ENCODE results near the gene ADGRG6.

DNA sequence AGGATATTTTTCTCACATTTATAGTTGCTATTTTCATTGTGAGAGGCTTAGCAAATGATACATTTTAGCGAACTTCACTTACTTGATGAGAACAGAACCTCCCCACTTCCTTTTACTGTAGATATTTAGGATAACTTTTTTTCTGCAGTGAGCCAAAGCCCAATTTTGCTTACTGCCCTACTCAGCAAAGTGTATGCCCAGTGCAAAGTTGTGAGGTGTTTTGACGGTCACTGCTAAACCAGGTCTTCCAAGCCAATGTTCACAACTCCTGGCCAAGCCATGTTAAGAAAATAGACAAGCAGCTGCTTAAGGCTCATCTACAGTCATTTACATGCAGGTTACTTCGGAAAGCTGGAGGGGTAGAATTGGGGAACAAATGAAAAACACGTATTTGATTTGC, 144.8 kb downstream of the ADGRG6 start:
- TF ChIP-seq, protein P1, sequence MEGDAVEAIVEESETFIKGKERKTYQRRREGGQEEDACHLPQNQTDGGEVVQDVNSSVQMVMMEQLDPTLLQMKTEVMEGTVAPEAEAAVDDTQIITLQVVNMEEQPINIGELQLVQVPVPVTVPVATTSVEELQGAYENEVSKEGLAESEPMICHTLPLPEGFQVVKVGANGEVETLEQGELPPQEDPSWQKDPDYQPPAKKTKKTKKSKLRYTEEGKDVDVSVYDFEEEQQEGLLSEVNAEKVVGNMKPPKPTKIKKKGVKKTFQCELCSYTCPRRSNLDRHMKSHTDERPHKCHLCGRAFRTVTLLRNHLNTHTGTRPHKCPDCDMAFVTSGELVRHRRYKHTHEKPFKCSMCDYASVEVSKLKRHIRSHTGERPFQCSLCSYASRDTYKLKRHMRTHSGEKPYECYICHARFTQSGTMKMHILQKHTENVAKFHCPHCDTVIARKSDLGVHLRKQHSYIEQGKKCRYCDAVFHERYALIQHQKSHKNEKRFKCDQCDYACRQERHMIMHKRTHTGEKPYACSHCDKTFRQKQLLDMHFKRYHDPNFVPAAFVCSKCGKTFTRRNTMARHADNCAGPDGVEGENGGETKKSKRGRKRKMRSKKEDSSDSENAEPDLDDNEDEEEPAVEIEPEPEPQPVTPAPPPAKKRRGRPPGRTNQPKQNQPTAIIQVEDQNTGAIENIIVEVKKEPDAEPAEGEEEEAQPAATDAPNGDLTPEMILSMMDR (IDR thresholded peaks at IDR 0.05; ENCODE audit: low read length): no peak
- no peak for TF ChIP-seq EZH2 (optimal IDR thresholded peaks at IDR 0.05; ENCODE audit: low read depth, low read length)
- TF ChIP-seq EZH2phosphoT487 (IDR thresholded peaks at IDR 0.05; ENCODE audit: low read length): no peak

All from MM.1S (cell line).